Tibial nerve (tissue), 4 donors: ENCODE measurements around the gene KLHL14. TPM values are rescaled to one million over a fixed set of nuclear protein-coding genes. Genes with fewer than 3 reads are reported as not detected.
"Not testable (repeated sequence)": the region's sequence is repeated elsewhere in the genome, so short reads cannot be mapped to it uniquely, and the experiment has no call there.

ENCODE experiments used
- DNase-seq, 2 donors: peaks; one replicate each; pipeline ENCODE4 v3.0.0-alpha.2; 2019; ENCODE audit warnings: low spot score in 2 of 2
- H3K27ac ChIP-seq, 4 donors: fragments of 200-600 bp; sonication (generic) in 3 of 4; one replicate each; pipeline ENCODE4 v1.5.1; 2017 to 2019; ENCODE audit warnings: mild to moderate bottlenecking in 1 of 4
- H3K27me3 ChIP-seq, 2 donors: fragments of 200-600 bp; sonication (generic) in 1 of 2; one replicate each; pipeline versions ENCODE4 v1.5.1 to v1.6.0; 2017 to 2019
- H3K36me3 ChIP-seq, 3 donors: fragments of 200-600 bp; sonication (generic); one replicate each; pipeline ENCODE4 v1.5.1; 2018 to 2019
- H3K4me1 ChIP-seq, 4 donors: fragments of 200-600 bp; sonication (generic) in 3 of 4; one replicate each; pipeline ENCODE4 v1.5.1; 2017 to 2019
- H3K4me3 ChIP-seq, 4 donors: fragments of 200-600 bp; sonication (generic) in 3 of 4; one replicate each; pipeline ENCODE4 v1.5.1; 2017 to 2019; ENCODE audit warnings: mild to moderate bottlenecking in 1 of 4, moderate library complexity in 1 of 4
- H3K9me3 ChIP-seq, 4 donors: fragments of 200-600 bp; sonication (generic) in 3 of 4; one replicate each; pipeline ENCODE4 v1.5.1; 2017 to 2019
- EP300 ChIP-seq, 2 donors: sonication (generic); formaldehyde crosslinking; IDR thresholded peaks; one replicate each; pipeline ENCODE4 v1.6.1; 2017; ENCODE audit warnings: antibody characterized with exemption in 2 of 2, mild to moderate bottlenecking in 1 of 2
- POLR2A ChIP-seq, 2 donors: fragments of 450-650 bp; IDR thresholded peaks; one replicate each; pipeline ENCODE4 v1.6.1; 2017; ENCODE audit warnings: antibody characterized with exemption in 2 of 2, mild to moderate bottlenecking in 2 of 2, moderate library complexity in 2 of 2
- WGBS, 2 donors: methylation state at CpG; one replicate each; pipeline ENCODE4 v1.1.5; 2018; 5-methylcytosine and 5-hydroxymethylcytosine counted together
- total RNA-seq, 4 donors: library from RNA; depleted of rRNA; stranded (reverse); fragments of >200 nt; gene quantifications; one replicate each; pipeline ENCODE4 v1.1.0, GENCODE V29; 2016
- TF ChIP-seq, protein P1 (sequence below), 5 experiments: fragments of 200-600 bp in 3 of 5; fragments of 450-650 bp in 2 of 5; sonication (generic) in 3 of 5; IDR thresholded peaks; one replicate each; pipeline ENCODE4 v1.5.1; 2016 to 2019; ENCODE audit warnings: antibody characterized with exemption in 5 of 5, mild to moderate bottlenecking in 3 of 5, moderate library complexity in 2 of 5

Gene KLHL14
- total RNA-seq, 4 donors from 2014 or later: 0.21 to 0.59 (median 0.37) TPM

DNA sequence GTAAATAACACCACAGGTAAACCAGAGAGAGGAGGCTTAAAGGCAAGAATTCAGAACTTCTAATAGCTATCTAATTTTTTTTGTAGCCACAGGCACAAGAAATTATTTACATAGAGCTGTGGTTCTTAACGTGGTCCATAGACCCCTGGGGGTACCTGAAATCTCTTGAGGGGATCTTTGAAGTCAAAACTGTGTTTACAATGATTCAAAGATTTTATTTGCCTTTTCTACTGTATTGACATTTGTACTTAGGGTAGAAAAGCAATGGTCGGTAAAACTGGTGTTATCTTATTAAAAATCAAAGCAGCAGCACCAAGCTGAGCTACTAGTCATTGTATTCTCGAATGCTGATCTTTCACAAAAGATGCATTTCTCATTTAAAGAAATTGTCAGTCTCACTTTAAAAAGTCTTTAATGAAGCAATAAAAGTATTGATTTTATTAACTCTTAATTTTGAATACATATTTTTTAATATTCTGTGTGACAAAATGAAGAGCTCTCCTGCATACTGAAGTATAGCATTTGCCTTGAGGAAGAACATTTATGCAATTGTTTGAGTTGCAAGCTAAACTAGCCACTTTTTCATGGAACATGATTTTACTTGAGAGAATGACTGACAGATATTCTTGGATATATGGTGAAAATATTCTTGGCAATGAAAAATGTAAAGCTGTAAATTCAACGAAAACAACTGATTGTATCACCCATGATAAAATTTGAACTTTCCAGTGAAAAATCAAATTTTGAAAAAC is 25.6 kb upstream of the KLHL14 start:
- no peaks in the 10 kb centered on the region for H3K27me3 ChIP-seq
- no peak for DNase-seq
- no peaks in the 10 kb centered on the region for H3K36me3 ChIP-seq
- TF ChIP-seq POLR2A (IDR thresholded peaks at IDR 0.05) (no peak), EP300 (IDR thresholded peaks at IDR 0.05) (no peak)
- TF ChIP-seq, protein P1, sequence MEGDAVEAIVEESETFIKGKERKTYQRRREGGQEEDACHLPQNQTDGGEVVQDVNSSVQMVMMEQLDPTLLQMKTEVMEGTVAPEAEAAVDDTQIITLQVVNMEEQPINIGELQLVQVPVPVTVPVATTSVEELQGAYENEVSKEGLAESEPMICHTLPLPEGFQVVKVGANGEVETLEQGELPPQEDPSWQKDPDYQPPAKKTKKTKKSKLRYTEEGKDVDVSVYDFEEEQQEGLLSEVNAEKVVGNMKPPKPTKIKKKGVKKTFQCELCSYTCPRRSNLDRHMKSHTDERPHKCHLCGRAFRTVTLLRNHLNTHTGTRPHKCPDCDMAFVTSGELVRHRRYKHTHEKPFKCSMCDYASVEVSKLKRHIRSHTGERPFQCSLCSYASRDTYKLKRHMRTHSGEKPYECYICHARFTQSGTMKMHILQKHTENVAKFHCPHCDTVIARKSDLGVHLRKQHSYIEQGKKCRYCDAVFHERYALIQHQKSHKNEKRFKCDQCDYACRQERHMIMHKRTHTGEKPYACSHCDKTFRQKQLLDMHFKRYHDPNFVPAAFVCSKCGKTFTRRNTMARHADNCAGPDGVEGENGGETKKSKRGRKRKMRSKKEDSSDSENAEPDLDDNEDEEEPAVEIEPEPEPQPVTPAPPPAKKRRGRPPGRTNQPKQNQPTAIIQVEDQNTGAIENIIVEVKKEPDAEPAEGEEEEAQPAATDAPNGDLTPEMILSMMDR (IDR thresholded peaks at IDR 0.05): no peak
- 85% methylated on average over 4 of the region's 4 CpGs for WGBS, 2 donors
- H3K27ac ChIP-seq: no peak overlapping the region
- H3K4me1 ChIP-seq: no peaks in the 10 kb centered on the region
- peaks cover 0 to 18% (median 0%) of the 10 kb centered on the region in 4 donors for H3K9me3 ChIP-seq
- H3K4me3 ChIP-seq: no peak overlapping the region

DNA sequence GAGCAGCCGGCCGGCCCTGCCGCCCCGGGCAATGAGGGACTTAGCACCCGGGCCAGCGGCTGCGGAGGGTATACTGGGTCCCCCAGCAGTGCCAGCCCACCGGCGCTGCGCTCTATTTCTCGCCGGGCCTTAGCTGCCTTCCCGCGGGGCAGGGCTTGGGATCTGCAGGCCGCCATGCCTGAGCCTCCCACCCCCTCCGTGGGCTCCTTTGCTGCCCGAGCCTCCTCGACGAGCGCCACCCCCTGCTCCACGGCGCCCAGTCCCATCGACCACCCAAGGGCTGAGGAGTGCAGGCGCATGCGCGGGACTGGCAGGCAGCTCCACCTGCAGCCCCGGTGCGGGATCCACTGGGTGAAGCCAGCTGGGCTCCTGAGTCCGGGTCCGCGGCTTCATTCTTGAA is 21.8 kb upstream of the KLHL14 start:
- not testable (repeated sequence) for H3K27ac ChIP-seq, DNase-seq, H3K4me1 ChIP-seq, H3K27me3 ChIP-seq, H3K4me3 ChIP-seq, H3K36me3 ChIP-seq
- WGBS, 2 donors: 96 to 99% methylated on average over 17 to 18 of the region's 31 CpGs
- peaks cover 0 to 18% (median 0%) of the 10 kb centered on the region in 4 donors for H3K9me3 ChIP-seq

DNA sequence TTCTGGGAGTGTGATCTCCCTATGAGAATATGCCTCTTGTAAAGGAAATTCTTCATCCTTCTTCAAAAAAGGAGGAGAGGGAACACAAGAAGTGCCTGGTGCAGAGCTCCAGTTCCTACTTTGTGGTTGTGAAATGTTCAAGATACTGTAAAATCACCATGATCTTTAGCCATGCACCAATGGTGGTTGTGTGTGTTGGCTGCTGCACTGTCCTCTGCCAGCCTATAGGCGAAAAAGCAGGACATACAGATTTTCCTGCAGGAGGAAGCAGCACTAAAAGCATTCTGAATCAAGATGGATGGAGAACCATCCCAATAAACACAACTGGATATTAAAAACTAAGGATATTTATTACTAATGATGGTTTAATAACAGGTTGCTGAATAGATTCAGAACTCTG is 6.2 kb upstream of the KLHL14 start:
- H3K27me3 ChIP-seq: no peaks in the 10 kb centered on the region
- no peaks in the 10 kb centered on the region for H3K36me3 ChIP-seq
- H3K4me3 ChIP-seq: no peak overlapping the region
- H3K27ac ChIP-seq: no peak overlapping the region
- no peaks in the 10 kb centered on the region for H3K4me1 ChIP-seq
- TF ChIP-seq, protein P1 (IDR thresholded peaks at IDR 0.05): no peak
- no peak for TF ChIP-seq POLR2A (IDR thresholded peaks at IDR 0.05)
- no peak for TF ChIP-seq EP300 (IDR thresholded peaks at IDR 0.05)
- no peaks in the 10 kb centered on the region for H3K9me3 ChIP-seq
- no peak for DNase-seq
- WGBS, 2 donors: 89% methylated on average over 1 of the region's 1 CpG

DNA sequence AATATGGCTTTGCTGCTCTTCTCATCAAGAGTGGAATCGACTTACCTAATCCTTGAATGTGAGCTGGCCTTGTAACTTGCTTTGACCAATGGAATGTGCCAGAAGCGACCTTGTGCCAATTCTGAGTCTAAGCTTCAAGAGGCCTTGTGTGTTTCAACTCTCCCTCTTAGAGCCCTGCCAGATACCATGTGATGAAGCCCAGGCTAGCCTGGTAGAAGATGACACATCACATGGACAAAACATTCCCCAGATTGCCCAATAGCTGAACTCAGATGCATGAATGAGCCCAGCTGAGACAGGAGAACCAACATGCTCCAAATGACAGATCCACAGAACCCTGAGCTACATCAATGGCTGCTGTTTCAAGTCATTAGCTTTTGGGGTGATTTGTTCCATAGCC is 4.2 kb upstream of the KLHL14 start:
- TF ChIP-seq, protein P1 (IDR thresholded peaks at IDR 0.05): no peak
- TF ChIP-seq POLR2A (IDR thresholded peaks at IDR 0.05): no peak
- no peak for TF ChIP-seq EP300 (IDR thresholded peaks at IDR 0.05)
- peaks cover 0 to 13% of the 10 kb centered on the region in 2 donors for H3K27me3 ChIP-seq
- peaks cover 0 to 5% (median 0%) of the 10 kb centered on the region in 4 donors for H3K4me1 ChIP-seq
- H3K27ac ChIP-seq: no peak overlapping the region
- H3K36me3 ChIP-seq: no peaks in the 10 kb centered on the region
- no peaks in the 10 kb centered on the region for H3K9me3 ChIP-seq
- 93 to 96% methylated on average over 2 of the region's 2 CpGs for WGBS, 2 donors
- DNase-seq: no peak
- no peak overlapping the region for H3K4me3 ChIP-seq

DNA sequence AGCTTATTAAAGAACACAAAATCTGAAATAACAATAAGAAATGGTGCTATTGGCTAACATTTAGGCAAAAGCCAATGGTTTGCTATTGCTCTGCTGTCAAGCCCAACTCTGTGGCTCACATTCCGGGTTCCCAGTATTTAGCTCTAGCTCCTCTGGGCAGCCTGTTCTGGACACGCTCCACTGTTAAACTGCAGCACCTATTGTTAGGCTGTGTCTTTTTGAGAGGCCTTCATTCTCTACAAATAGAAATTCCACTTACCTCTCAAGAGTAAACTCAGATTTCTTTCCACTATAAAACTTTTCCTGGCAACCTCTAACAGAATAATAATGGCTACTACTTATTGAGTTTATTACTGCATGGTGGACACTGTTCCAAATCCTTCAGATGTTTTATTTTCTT is 3.7 kb upstream of the KLHL14 start:
- DNase-seq: no peak
- TF ChIP-seq POLR2A (IDR thresholded peaks at IDR 0.05): no peak
- TF ChIP-seq EP300 (IDR thresholded peaks at IDR 0.05): no peak
- TF ChIP-seq, protein P1 (IDR thresholded peaks at IDR 0.05): no peak
- WGBS, 2 donors: 57 to 72% methylated on average over 2 of the region's 2 CpGs

More for the DNA sequence above, 3.7 kb upstream of the KLHL14 start:
- Histone ChIP-seq H3K27me3 (peaks cover 0 to 17% of the 10 kb centered on the region in 2 donors), H3K36me3 (no peaks in the 10 kb centered on the region), H3K4me1 (peaks cover 0 to 9% (median under 1%) of the 10 kb centered on the region in 4 donors), H3K9me3 (no peaks in the 10 kb centered on the region), H3K27ac (no peak overlapping the region), H3K4me3 (no peak overlapping the region)
